ENCODE data around the gene TELO2. TPM values are rescaled to one million over a fixed set of nuclear protein-coding genes. Genes with fewer than 3 reads are reported as not detected.
A peak's percentile ranks its signal among the peaks of the same experiment; 100 is the strongest.

TELO2 gene
- total and polyA plus RNA-seq, 4 donors: 12.9 to 19.3 (median 16.2) TPM

DNA sequence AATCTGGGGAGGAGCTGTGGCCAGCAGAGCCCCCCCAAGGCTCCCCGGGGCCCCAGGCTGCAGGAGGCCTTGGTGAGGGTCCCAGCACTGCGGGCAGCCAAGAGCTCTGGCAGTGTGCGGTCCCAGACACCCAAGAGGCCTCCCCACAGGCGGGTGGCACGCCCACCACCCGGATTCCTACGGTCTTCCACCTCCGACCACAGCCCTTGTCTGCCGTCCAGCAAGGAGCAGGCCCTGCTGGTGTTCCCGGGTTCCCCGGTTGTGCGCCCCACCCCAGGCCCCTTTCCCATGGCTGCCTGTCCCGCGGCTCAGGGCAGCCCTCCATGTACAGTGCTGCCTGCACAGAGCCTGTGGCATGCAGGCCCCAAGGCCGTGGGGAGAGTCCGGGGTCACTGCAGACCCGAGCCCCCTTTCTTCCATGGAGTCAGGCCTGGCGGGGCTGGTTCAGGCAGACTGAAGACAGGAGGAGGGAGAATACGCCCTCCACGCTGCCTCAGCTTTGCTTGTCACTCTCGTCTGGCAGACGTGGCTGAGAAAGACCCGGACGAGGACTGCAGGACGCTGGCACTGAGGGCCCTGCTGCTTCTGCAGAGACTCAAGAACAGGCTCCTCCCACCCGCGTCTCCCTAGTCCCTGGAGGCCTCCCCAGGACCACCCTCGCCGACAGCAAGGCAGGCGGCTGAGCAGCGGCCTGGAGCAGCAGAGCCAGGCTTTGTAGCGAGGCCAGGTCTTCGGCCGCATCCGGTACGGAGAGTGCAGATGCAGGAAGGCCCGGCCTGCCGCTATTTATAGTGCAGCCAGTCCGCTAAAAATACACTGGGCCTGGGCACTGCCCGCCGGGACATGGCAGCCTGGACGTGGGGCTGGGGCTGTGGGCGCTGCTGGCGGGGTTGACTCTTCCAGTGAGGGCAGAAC is 16.4 kb downstream of the TELO2 start:
- peaks cover 0 to 22% (median 3%) of the 10 kb centered on the region in 4 donors for H3K36me3 ChIP-seq (ENCODE audit: control insufficient read depth in 4 of 4, insufficient read depth in 3 of 4, low read depth in 1 of 4, low read length in 3 of 4)
- no peak overlapping the region for H3K9ac ChIP-seq (ENCODE audit: low read depth in 1 of 2, low read length in 2 of 2)
- peaks cover 0 to 4% (median under 1%) of the 10 kb centered on the region in 4 donors for H3K4me1 ChIP-seq (ENCODE audit: control insufficient read depth in 4 of 4, insufficient read depth in 4 of 4, low read length in 3 of 4)
- peaks cover 0 to 3% (median 0%) of the 10 kb centered on the region in 4 donors for H3K9me3 ChIP-seq (ENCODE audit: control insufficient read depth in 4 of 4, low read length in 3 of 4)
- 82% methylated on average over 44 of the region's 44 CpGs for WGBS
- H3K27ac ChIP-seq (ENCODE audit: low read depth in 1 of 2, low read length in 2 of 2): peak overlapping the region in 1 of 2 donors; percentile 20
- no peak for DNase-seq (ENCODE audit: low spot score)
- TF ChIP-seq SP1 (IDR thresholded peaks at IDR 0.05): peak; percentile 39
- TF ChIP-seq NR2F2 (IDR thresholded peaks at IDR 0.05): peak; percentile 43
- no peak for TF ChIP-seq HNF4G (IDR thresholded peaks at IDR 0.05)
- H3K4me3 ChIP-seq (ENCODE audit: low read depth in 1 of 3, low read length in 3 of 3): no peak overlapping the region
- no peaks in the 10 kb centered on the region for H3K27me3 ChIP-seq (ENCODE audit: control insufficient read depth in 4 of 4, insufficient read depth in 4 of 4, low read length in 3 of 4)

DNA sequence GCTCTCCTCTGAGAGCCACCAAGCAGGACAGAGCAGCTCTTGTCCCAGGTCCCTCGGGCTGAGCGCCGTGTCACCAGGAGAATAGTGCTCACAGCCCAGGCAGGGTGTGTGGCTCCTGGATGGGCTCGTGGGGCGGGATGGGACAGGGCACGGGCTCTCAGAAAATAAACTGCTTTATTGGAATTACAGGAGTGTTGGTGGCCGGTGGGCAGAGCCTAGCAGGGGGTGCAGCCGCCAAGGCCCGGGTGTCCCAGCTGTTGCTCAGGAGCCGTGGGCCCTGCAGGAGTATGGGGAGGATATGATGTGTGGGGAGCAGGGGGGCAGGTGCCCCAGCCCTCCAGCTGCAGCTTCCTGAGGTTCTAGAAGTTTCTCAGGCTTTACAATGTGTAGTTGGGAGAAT is 17.1 kb downstream of the TELO2 start:
- DNase-seq (ENCODE audit: low spot score): no peak
- H3K27me3 ChIP-seq (ENCODE audit: control insufficient read depth in 4 of 4, insufficient read depth in 4 of 4, low read length in 3 of 4): no peaks in the 10 kb centered on the region
- no peak overlapping the region for H3K4me3 ChIP-seq (ENCODE audit: low read depth in 1 of 3, low read length in 3 of 3)
- peaks cover 0 to 3% (median 0%) of the 10 kb centered on the region in 4 donors for H3K9me3 ChIP-seq (ENCODE audit: control insufficient read depth in 4 of 4, low read length in 3 of 4)
- H3K36me3 ChIP-seq (ENCODE audit: control insufficient read depth in 4 of 4, insufficient read depth in 3 of 4, low read depth in 1 of 4, low read length in 3 of 4): peaks cover 0 to 22% (median 3%) of the 10 kb centered on the region in 4 donors
- WGBS: 86% methylated on average over 10 of the region's 10 CpGs
- H3K27ac ChIP-seq (ENCODE audit: low read depth in 1 of 2, low read length in 2 of 2): peak overlapping the region in 1 of 2 donors; percentile 7
- TF ChIP-seq EGR1 (IDR thresholded peaks at IDR 0.05; ENCODE audit: low read depth in 2 of 2): no peak
- TF ChIP-seq, protein P1, sequence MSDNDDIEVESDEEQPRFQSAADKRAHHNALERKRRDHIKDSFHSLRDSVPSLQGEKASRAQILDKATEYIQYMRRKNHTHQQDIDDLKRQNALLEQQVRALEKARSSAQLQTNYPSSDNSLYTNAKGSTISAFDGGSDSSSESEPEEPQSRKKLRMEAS (IDR thresholded peaks at IDR 0.05): no peak
- peaks cover 0 to 4% (median under 1%) of the 10 kb centered on the region in 4 donors for H3K4me1 ChIP-seq (ENCODE audit: control insufficient read depth in 4 of 4, insufficient read depth in 4 of 4, low read length in 3 of 4)
- H3K9ac ChIP-seq (ENCODE audit: low read depth in 1 of 2, low read length in 2 of 2): no peak overlapping the region

DNA sequence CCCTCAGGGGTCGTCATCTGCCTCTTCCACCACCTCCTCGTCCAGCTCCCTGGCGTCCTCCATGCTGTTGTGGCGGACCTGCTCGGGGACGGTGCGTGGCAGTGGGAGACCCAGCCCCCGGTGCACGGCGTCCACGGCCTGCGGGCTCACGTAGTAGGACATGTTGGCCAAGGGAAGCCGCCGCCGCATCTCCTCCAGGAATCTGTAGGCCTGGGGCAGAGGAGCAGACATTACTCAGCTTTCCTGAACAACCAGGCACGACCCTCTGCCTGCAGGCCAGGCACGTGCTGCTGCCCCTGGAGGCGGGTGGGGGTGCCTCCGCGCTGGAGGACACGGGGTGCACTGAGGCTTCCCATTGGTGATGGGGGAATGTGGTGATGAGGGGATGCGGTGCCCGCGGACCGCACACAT is 17.8 kb downstream of the TELO2 start:
- H3K9me3 ChIP-seq (ENCODE audit: control insufficient read depth in 4 of 4, low read length in 3 of 4): peaks cover 0 to 3% (median 0%) of the 10 kb centered on the region in 4 donors
- H3K4me1 ChIP-seq (ENCODE audit: control insufficient read depth in 4 of 4, insufficient read depth in 4 of 4, low read length in 3 of 4): peaks cover 0 to 4% (median under 1%) of the 10 kb centered on the region in 4 donors
- no peak for DNase-seq (ENCODE audit: low spot score)
- TF ChIP-seq SP1 (IDR thresholded peaks at IDR 0.05) (no peak), RAD21 (IDR thresholded peaks at IDR 0.05) (no peak), EGR1 (IDR thresholded peaks at IDR 0.05; ENCODE audit: low read depth in 2 of 2) (no peak), JUND (IDR thresholded peaks at IDR 0.05) (no peak), FOXA1 (IDR thresholded peaks at IDR 0.05) (no peak), FOXA2 (IDR thresholded peaks at IDR 0.05) (no peak), RXRA (IDR thresholded peaks at IDR 0.05) (no peak), GABPA (IDR thresholded peaks at IDR 0.05 in 1 of 2, conservative IDR thresholded peaks at IDR 0.05 in 1 of 2) (no peak), YY1 (IDR thresholded peaks at IDR 0.05) (no peak), HNF4A (conservative IDR thresholded peaks at IDR 0.05) (no peak), NR2F2 (IDR thresholded peaks at IDR 0.05) (no peak), HNF4G (IDR thresholded peaks at IDR 0.05) (no peak)
- TF ChIP-seq, protein P2, sequence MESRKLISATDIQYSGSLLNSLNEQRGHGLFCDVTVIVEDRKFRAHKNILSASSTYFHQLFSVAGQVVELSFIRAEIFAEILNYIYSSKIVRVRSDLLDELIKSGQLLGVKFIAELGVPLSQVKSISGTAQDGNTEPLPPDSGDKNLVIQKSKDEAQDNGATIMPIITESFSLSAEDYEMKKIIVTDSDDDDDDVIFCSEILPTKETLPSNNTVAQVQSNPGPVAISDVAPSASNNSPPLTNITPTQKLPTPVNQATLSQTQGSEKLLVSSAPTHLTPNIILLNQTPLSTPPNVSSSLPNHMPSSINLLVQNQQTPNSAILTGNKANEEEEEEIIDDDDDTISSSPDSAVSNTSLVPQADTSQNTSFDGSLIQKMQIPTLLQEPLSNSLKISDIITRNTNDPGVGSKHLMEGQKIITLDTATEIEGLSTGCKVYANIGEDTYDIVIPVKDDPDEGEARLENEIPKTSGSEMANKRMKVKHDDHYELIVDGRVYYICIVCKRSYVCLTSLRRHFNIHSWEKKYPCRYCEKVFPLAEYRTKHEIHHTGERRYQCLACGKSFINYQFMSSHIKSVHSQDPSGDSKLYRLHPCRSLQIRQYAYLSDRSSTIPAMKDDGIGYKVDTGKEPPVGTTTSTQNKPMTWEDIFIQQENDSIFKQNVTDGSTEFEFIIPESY (IDR thresholded peaks at IDR 0.05): no peak
- TF ChIP-seq, protein P1 (IDR thresholded peaks at IDR 0.05): no peak
- TF ChIP-seq, protein P3, sequence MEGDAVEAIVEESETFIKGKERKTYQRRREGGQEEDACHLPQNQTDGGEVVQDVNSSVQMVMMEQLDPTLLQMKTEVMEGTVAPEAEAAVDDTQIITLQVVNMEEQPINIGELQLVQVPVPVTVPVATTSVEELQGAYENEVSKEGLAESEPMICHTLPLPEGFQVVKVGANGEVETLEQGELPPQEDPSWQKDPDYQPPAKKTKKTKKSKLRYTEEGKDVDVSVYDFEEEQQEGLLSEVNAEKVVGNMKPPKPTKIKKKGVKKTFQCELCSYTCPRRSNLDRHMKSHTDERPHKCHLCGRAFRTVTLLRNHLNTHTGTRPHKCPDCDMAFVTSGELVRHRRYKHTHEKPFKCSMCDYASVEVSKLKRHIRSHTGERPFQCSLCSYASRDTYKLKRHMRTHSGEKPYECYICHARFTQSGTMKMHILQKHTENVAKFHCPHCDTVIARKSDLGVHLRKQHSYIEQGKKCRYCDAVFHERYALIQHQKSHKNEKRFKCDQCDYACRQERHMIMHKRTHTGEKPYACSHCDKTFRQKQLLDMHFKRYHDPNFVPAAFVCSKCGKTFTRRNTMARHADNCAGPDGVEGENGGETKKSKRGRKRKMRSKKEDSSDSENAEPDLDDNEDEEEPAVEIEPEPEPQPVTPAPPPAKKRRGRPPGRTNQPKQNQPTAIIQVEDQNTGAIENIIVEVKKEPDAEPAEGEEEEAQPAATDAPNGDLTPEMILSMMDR (IDR thresholded peaks at IDR 0.05; ENCODE audit: low read depth, low read length, missing input control): no peak
- TF ChIP-seq, protein P4, sequence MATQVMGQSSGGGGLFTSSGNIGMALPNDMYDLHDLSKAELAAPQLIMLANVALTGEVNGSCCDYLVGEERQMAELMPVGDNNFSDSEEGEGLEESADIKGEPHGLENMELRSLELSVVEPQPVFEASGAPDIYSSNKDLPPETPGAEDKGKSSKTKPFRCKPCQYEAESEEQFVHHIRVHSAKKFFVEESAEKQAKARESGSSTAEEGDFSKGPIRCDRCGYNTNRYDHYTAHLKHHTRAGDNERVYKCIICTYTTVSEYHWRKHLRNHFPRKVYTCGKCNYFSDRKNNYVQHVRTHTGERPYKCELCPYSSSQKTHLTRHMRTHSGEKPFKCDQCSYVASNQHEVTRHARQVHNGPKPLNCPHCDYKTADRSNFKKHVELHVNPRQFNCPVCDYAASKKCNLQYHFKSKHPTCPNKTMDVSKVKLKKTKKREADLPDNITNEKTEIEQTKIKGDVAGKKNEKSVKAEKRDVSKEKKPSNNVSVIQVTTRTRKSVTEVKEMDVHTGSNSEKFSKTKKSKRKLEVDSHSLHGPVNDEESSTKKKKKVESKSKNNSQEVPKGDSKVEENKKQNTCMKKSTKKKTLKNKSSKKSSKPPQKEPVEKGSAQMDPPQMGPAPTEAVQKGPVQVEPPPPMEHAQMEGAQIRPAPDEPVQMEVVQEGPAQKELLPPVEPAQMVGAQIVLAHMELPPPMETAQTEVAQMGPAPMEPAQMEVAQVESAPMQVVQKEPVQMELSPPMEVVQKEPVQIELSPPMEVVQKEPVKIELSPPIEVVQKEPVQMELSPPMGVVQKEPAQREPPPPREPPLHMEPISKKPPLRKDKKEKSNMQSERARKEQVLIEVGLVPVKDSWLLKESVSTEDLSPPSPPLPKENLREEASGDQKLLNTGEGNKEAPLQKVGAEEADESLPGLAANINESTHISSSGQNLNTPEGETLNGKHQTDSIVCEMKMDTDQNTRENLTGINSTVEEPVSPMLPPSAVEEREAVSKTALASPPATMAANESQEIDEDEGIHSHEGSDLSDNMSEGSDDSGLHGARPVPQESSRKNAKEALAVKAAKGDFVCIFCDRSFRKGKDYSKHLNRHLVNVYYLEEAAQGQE (IDR thresholded peaks at IDR 0.05): no peak
- TF ChIP-seq, protein P5, sequence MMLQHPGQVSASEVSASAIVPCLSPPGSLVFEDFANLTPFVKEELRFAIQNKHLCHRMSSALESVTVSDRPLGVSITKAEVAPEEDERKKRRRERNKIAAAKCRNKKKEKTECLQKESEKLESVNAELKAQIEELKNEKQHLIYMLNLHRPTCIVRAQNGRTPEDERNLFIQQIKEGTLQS (IDR thresholded peaks at IDR 0.05): no peak
- no peak overlapping the region for H3K9ac ChIP-seq (ENCODE audit: low read depth in 1 of 2, low read length in 2 of 2)
- peaks cover 0 to 20% (median 3%) of the 10 kb centered on the region in 4 donors for H3K36me3 ChIP-seq (ENCODE audit: control insufficient read depth in 4 of 4, insufficient read depth in 3 of 4, low read depth in 1 of 4, low read length in 3 of 4)
- H3K27me3 ChIP-seq (ENCODE audit: control insufficient read depth in 4 of 4, insufficient read depth in 4 of 4, low read length in 3 of 4): no peaks in the 10 kb centered on the region
- H3K4me3 ChIP-seq (ENCODE audit: low read depth in 1 of 3, low read length in 3 of 3): no peak overlapping the region
- WGBS: 94% methylated on average over 26 of the region's 26 CpGs
- H3K27ac ChIP-seq (ENCODE audit: low read depth in 1 of 2, low read length in 2 of 2): no peak overlapping the region
